GM18511 (cell line): Measurements from ENCODE around the gene CACNG4.

Experiments used
- ATAC-seq: cut with Tn5 transposase; IDR thresholded peaks from one replicate; pipeline ENCODE4 v1.9.1; 2021; ENCODE audit warnings: mild to moderate bottlenecking, moderate library complexity; ENCODE audit not compliant: unreplicated experiment

CACNG4 gene

GRCh38 chr17:66944351-66945146 is 20.0 kb upstream of the CACNG4 start:
- no peak for ATAC-seq

- no peak for ATAC-seq
These were observed 19.2 kb upstream of the CACNG4 start for GRCh38 chr17:66945147-66945835.

DNA sequence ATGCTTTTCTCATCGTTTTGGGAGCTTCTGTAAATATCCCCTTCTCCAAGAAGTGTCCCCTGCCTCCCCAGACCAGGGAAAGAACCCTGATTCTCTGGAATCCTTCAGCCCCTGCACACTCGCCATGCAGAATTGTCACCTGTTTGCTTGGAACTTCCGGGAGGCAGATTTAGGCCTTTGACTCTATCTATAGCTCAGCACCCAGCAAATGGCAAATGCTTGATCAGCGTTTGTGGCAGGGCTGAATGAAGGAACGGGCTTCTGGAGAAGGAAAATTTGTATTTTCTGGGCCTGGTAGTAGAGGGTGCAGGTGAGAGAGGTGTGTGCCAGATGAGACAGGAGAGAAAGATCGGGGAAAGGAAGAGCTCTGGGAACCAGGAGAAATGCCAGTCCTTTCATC is 18.3 kb upstream of the CACNG4 start:
- ATAC-seq = no peak

- no peak for ATAC-seq
These were observed 17.2 kb upstream of the CACNG4 start for GRCh38 chr17:66947311-66947710.

DNA sequence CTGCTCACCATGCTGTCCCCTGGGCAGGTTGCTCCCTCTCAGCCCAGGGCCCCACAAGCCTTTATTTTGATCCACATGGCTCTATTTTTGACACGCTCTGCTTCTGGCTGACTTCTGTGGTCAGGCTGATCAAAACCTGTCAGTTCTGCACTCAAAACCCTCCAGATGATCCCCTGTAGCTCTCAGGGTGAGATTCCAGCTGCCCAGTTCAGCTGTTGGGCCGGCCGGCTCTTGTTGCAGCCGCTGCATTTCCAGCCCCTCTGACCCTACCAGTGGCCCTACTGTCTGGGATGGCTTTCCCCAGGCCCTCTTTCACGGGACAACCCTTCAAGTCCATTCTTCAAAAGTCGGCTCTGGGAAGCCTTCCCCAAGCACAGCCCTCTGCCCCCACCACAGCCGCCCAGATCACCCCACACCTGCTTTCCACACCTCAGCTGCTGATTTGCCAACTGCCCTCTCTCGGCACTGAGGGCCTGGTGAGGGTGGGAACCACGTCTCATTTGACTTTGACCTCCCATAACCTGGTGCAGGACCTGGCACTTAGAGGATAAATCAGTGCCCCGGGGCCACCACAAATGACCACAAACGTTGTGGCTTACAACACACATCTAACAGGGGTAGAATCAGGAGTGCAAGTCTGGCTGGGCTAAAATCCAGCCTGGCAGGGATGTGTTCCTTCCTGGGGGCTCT is 16.3 kb upstream of the CACNG4 start:
- ATAC-seq = no peak

DNA sequence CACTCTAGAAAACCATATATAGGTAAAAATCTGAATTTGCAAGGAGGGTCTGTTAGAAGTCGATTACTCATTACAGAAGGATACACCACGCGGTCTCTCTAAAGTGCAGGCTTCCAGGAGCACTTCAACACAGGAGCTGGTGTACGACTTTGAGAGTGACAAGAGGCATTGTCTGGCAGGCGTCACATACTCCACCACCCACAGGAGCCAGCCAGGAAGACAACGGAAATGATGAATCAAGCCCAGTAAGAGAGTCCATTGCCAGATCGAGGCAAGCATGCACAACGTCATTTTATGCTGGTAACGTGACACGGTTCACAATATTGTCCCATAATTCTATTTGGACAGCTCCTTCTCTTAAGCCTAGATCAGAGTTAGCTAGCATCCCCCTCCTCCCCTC is 15.0 kb upstream of the CACNG4 start:
- no peak for ATAC-seq

- peak; percentile 68 for ATAC-seq
These were observed 14.2 kb upstream of the CACNG4 start for GRCh38 chr17:66950325-66950724.

- peak; percentile 16 for ATAC-seq
These were observed 13.5 kb upstream of the CACNG4 start for GRCh38 chr17:66950886-66951604.

GRCh38 chr17:66951605-66951953 is 12.9 kb upstream of the CACNG4 start:
- no peak for ATAC-seq

DNA sequence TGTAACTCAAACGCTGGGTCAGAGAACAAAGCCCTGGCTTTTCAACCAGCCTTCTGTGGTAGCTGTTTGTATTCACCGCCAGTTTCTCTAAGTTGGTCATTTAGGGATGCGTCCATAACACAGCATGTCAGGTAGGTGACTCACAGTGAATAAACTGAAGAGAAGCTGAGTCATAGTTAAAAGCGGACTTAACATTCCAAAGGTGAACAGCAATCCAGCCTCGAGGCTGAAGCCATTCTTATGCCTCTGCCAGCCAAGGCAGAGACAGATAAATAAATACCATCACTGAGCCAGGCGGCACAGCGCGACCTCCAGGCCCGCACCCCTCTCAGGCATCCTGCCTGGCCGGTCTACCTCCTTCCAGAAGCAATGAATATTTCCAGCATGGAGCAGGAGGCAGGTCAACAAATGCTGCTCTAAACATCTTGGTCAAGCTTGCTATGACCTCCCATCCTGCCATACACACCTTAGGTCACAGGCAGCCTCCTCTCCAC is 12.4 kb upstream of the CACNG4 start:
- no peak for ATAC-seq

DNA sequence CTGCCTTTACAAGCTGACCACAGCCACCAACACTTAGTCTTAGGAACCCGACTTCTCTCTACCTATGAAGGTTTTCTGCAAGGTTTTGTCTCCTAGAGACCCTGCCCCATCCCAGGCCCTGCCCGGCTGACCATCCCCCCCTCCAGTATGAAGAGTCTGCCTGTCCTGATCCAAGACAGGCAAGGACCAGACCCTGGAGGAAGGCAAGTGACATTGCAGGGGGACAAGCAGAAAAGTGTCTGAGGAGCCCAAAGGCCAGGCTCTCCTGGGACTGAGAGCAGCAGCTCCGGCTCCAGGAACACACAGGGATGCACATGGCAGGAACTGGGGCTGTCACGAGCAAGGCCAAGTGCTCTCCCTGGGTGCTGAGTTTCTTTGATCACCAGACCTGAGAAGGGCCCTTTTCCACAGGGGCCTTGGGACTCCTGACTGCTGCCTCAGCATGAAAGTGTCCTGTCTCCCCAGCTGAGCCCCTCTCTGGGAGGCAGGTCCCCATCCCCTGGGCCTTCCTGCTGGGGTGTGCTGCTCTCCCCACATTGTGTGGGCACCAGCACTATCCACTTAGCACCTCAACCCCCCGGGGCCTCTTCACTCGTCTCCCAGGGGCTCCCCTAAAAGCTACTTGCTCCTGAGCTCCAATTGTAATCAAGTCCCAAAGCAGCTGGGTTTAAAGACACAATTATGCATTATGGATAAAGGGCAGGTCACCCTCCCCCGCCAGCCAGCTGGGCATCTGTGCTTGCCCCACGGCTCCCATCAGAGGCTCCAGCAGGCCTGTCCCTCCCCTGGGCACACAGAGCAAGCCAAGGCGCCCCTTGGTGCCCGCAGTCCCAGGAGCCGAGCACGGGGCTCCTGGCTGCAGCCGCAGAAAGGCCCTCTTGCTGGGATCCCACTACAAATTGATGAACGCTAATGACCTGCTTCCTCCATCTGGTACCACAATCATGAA is 11.6 kb upstream of the CACNG4 start:
- no peak for ATAC-seq

GRCh38 chr17:66953630-66954020 is 10.9 kb upstream of the CACNG4 start:
- ATAC-seq = no peak

DNA sequence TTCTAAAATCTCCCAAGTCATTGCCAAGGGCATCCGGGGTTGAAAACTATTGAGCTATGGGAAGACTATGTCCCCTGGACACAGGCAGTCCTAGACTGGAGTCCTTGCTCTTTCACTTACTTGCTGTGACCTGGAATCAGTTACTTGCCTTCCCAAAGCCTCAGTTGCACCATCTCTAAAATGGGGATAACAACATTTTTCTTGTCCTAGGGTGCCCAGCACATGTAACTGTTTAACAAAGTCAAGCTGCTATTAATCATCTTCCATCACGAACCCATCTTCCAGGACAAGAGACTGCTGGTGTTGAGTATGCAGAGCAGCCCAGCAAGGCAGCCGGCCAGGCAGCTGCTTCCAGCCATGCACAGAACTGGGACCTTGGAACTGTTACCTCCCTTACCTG is 9.9 kb upstream of the CACNG4 start:
- no peak for ATAC-seq

DNA sequence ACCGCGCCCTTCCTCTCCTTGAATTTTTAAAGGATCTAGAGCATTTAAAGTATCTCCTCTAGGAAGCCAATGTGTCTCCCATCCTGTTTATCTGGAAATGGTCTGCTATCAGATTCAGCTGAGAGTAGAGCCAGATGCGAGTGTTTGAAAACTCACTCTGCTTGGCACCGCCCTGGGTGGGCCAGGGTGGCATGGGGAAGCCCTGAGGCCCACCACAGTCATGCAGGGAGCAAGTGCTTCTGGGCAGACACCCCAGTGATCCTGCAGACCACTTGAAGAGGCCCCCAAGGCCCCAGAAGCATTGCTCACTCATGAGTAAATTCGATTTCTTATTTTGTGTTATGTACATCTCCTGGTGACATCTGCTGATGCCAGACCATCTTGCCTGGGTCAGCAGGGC is 8.7 kb upstream of the CACNG4 start:
- ATAC-seq = no peak

DNA sequence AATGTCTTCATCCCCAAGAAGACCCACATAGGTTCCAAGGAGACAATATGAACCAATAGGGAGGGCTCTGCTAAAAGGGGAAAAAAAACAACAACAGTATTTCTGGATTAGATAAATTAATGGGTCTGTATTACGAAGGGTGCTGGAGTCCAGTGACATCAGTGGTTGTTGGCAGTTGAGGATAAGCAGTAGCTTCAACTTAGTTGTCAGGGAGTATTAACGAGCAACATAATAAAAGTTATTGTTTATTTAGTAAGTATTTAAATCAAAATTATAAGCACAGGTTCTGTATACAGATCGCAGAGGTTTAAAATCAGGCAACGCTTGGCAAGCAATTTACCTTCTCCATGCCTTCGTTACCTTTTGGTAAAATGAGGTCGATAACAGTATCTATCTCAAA is 7.6 kb upstream of the CACNG4 start:
- no peak for ATAC-seq

- no peak for ATAC-seq
These were observed 7.2 kb upstream of the CACNG4 start for GRCh38 chr17:66957343-66957742.

DNA sequence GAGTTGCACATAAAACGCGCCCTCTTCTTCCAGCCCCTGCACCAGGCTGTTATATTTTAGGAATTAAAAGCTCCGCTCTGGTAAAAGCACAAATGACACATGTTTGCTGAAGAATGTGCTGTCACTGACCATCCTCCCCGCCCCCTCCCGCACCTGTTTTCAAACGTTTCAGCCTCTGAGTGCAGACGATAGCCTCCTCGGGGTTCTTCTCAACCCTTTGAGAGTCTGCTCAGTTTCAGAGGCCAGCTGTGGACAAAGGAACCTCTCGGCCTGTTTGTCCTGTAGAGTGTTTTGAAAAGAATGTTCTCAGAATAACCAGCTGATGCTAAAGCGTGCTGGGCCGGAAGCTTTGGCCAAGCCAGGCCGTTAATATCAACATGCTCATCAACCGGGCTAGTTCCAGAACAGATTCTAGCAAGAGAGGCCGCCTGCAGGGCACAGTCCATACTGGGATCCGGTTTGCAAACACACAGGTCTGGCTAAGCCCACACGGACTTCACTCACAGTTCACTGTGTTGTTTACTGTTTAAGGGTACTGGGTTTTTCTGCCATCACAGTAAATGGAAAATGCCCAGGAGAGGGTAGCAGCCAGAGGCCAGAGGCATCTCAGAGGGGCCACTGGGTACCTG is 6.4 kb upstream of the CACNG4 start:
- ATAC-seq = no peak

DNA sequence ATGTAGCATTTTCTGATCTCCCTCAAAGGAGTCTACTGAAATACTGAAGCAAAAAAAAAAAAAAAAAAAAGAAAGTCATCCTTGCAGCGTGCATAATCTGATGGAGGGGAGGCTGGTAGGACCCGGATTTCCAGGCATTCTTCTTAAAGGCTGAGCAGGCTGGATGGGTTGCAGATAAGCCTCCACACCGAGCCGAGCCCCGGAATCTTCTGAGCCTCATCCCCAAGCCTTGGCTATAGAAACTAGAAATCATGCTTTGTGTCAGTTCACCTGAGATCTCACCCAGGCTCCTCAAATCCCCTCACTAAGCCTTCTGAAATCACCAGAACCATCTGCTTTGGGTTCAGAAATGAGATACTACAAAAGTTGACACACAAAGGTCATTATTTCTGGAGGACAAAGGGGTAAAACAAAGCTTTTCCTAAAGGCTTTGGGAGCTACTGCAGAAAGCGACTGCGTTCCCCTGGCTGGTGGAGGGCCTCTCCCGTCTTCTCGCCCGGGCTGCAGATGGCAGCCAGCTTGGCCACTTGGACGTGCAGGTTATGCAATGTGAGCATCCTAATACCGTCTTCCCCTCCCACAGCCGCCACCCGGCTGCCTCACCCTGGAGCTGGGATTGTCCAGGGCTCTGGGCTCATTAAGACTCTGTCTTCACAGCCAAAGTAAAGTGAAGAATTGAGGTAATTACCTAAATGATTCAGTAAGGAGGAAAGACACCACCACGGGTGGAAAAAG is 4.7 kb upstream of the CACNG4 start:
- ATAC-seq = no peak

- ATAC-seq = no peak
These were observed 3.9 kb upstream of the CACNG4 start for GRCh38 chr17:66960613-66961012.
